ENCODE data around the gene IDUA. TPM values are rescaled to one million over a fixed set of nuclear protein-coding genes. Genes with fewer than 3 reads are reported as not detected.

IDUA gene
- total RNA-seq, 4 donors from 2014 or later = 6.7 to 25.8 (median 13.3) TPM

GRCh38 chr4:972651-973424, 14.0 kb upstream of the IDUA start:
- TF ChIP-seq CTCF (IDR thresholded peaks at IDR 0.05; ENCODE audit: low read depth) = no peak

GRCh38 chr4:973431-974397, 13.1 kb upstream of the IDUA start, which contains the start of gene DGKQ:
DGKQ (minus strand) TSS chr4:973569; CDS start chr4:973482, 87 bp downstream.
- TF ChIP-seq CTCF (IDR thresholded peaks at IDR 0.05; ENCODE audit: low read depth) = no peak

GRCh38 chr4:974668-975067, 12.2 kb upstream of the IDUA start:
- no peak for TF ChIP-seq CTCF (IDR thresholded peaks at IDR 0.05; ENCODE audit: low read depth)

GRCh38 chr4:978957-979701, 7.7 kb upstream of the IDUA start:
- no peak for TF ChIP-seq CTCF (IDR thresholded peaks at IDR 0.05; ENCODE audit: low read depth)

- TF ChIP-seq CTCF (IDR thresholded peaks at IDR 0.05; ENCODE audit: low read depth) = no peak
Observed at GRCh38 chr4:982291-982690, 4.6 kb upstream of the IDUA start.

- no peak for TF ChIP-seq CTCF (IDR thresholded peaks at IDR 0.05; ENCODE audit: low read depth)
Observed at GRCh38 chr4:982814-983213, 4.0 kb upstream of the IDUA start.

Measured in subcutaneous adipose tissue (tissue), 4 donors.